Adrenal gland (tissue), 5 donors: ENCODE data around the gene MFSD11.

Source experiments
- CTCF ChIP-seq, 6 experiments: fragments of 450-650 bp in 4 of 6; fragments of 200-600 bp in 2 of 6; sonication (generic) in 1 of 6; IDR thresholded peaks; 1 replicate in 5 of 6; 2 replicates in 1 of 6; pipeline versions ENCODE4 v1.5.1 to v1.8.0; 2016 to 2021; ENCODE audit warnings: antibody characterized with exemption in 6 of 6, mild to moderate bottlenecking in 2 of 6, moderate library complexity in 1 of 6
- POLR2A ChIP-seq, 2 donors: fragments of 450-650 bp; IDR thresholded peaks; one replicate each; pipeline ENCODE4 v1.6.1; 2017; ENCODE audit warnings: antibody characterized with exemption in 2 of 2, mild to moderate bottlenecking in 2 of 2, moderate library complexity in 1 of 2
- donor health status: DM: no; HTN: no; CAD: no.

GRCh38 chr17:76792348-76792747 lies 54.4 kb downstream of the MFSD11 start:
- no peak for TF ChIP-seq CTCF (IDR thresholded peaks at IDR 0.05)
- TF ChIP-seq POLR2A (IDR thresholded peaks at IDR 0.05) = no peak
